Immature natural killer cell (primary cell): ENCODE results near the gene DCAF7. TPM values are rescaled to one million over a fixed set of nuclear protein-coding genes. Genes with fewer than 3 reads are reported as not detected.

Source experiments
- DNase-seq, 3 donors: peaks; one replicate each; pipeline ENCODE4 v3.0.0; 2022; ENCODE audit warnings: mixed read lengths in 1 of 3
- H3K27ac Mint-ChIP-seq, 6 donors: one replicate each; pipeline ENCODE4 v1.8.0; 2020; ENCODE audit warnings: mixed read lengths in 6 of 6, mild to moderate bottlenecking in 5 of 6, inconsistent platforms in 4 of 6, moderate library complexity in 3 of 6
- H3K27me3 Mint-ChIP-seq, 3 donors: one replicate each; pipeline ENCODE4 v1.8.0; 2020 to 2021; ENCODE audit warnings: low read depth in 3 of 3, mild to moderate bottlenecking in 3 of 3, mixed read lengths in 3 of 3, moderate library complexity in 3 of 3, inconsistent platforms in 1 of 3
- H3K36me3 Mint-ChIP-seq, 3 donors: one replicate each; pipeline ENCODE4 v1.8.0; 2020; ENCODE audit warnings: mixed read lengths in 3 of 3, inconsistent platforms in 2 of 3, mild to moderate bottlenecking in 2 of 3
- H3K4me1 Mint-ChIP-seq, 2 donors: one replicate each; pipeline ENCODE4 v1.8.0; 2020; ENCODE audit warnings: inconsistent platforms in 2 of 2, mild to moderate bottlenecking in 2 of 2, mixed read lengths in 2 of 2, moderate library complexity in 1 of 2
- H3K4me3 Mint-ChIP-seq, 5 donors: one replicate each; pipeline ENCODE4 v1.8.0; 2020; ENCODE audit warnings: mild to moderate bottlenecking in 5 of 5, mixed read lengths in 5 of 5, inconsistent platforms in 3 of 5, moderate library complexity in 3 of 5
- H3K9me3 Mint-ChIP-seq, 6 donors: one replicate each; pipeline ENCODE4 v1.8.0; 2020; ENCODE audit warnings: mild to moderate bottlenecking in 6 of 6, mixed read lengths in 6 of 6, inconsistent platforms in 4 of 6, moderate library complexity in 3 of 6
- polyA plus RNA-seq, 3 donors: library from polyadenylated mRNA; unstranded; fragments of 300-500 nt; fragmentation: Illumina TruSeq; gene quantifications; one replicate each; pipeline ENCODE4 v1.2.3, GENCODE V29; 2021

Gene DCAF7
- polyA plus RNA-seq, 3 donors from 2014 or later, result 69.2 to 124 (median 113) TPM

DNA sequence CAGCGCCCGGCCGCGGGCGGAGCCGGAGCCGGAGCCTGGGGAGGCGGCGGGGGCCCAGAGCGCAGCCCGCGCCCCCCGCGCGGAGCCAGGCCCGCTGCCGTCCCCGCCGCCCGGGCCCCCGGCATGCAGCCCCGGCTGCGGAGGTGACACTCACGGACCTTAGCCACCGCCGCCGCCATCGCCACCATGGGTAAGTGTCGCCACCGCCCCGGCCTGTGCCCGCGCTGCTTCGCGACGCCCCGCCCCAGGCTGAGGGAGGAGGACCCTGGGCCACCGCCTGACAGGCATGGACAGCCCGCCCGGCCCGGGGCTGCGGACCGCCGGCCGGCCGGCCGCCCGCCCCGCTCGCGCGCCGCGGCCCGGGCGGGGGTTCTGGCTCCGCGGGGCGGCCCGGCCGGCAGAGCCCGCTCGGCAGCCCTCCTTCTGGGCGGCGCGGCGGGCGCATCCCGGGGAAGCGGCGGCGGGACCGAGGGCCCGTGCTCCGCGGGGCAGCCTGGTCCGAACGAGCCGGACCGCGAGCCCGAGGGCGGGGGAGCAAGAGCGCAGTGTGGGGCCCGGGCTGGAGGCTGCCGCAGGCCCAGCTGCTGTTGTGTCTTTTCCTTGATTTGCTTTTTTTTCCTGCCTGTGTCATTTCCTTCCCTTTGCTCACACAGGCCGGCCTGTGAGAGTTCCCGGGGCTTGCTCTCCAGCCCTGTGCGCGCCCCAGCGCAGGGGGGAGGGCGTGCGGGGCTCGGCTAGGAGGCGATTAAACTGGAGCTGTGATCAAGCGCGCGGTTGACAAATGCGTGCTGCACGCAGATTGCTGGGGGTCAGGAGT is 72.5 kb downstream of the DCAF7 start:
- peak; percentile 34 to 63 (median 53) for DNase-seq
- Mint-ChIP-seq H3K9me3 (no peaks in the 10 kb centered on the region), H3K36me3 (no peaks in the 10 kb centered on the region), H3K27me3 (peaks cover 3 to 6% (median 4%) of the 10 kb centered on the region in 3 donors), H3K4me3 (peak overlapping the region; percentile 95 to 96 (median 96)), H3K4me1 (peaks cover 48 to 52% of the 10 kb centered on the region in 2 donors), H3K27ac (peak overlapping the region; percentile 77 to 92 (median 88))

DNA sequence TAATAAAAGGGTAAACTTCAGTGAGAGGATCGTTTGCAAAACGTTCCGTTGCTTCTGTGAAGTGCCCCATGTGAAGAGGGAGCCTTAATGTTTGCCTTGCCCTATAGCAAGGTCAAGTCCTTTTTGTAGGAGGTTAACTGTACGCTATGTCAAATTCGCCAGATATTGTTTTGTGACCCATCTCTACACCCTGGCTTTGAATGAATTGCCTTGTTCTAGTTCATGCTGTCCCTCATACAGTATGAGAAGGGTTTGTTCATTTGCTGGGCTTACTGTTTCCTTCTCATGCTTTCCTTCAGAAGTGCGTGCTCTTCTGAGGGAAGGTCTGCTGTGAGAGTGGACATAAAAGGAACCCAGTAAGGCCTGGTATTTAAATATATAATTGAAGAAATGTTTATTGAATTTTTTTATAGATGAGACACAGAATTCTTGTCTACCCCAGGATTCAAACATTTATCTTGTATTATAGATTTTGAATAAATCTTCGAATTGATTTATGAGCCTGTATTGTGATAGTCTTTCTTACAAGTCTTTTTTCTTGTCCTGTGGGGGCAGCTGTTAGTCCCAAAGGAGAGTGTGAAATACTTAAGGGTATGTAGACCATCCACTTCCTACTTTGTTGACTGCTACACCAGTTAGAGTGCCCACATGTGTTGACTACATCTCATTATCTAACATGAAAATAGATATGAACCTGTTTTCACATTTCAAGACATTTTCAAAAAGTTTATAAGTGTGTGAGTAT is 73.7 kb downstream of the DCAF7 start:
- H3K4me3 Mint-ChIP-seq, result peak overlapping the region; percentile 95 to 96 (median 96)
- no peak for DNase-seq
- peaks cover 3 to 6% (median 4%) of the 10 kb centered on the region in 3 donors for H3K27me3 Mint-ChIP-seq
- H3K9me3 Mint-ChIP-seq, result no peaks in the 10 kb centered on the region
- no peaks in the 10 kb centered on the region for H3K36me3 Mint-ChIP-seq
- H3K27ac Mint-ChIP-seq, result peak overlapping the region; percentile 77 to 92 (median 88)
- peaks cover 49 to 52% of the 10 kb centered on the region in 2 donors for H3K4me1 Mint-ChIP-seq

DNA sequence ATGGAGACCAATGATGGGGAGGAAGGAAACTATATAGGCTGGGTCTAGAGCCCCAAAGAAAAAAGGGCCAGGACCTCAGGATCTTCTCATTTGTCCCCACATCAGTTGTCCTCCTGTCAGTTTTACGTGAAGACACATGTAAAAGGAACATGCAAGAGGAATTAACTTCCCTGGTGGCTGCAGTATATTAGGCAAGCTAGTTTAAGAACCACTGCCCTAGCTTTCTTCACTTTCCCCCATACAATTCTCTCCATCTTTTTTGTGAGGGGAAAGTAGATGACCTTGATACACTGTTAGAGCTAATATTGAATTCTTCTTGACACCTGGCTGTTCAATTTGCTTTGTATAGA is 74.2 kb downstream of the DCAF7 start:
- H3K36me3 Mint-ChIP-seq, result no peaks in the 10 kb centered on the region
- H3K4me1 Mint-ChIP-seq, result peaks cover 49 to 52% of the 10 kb centered on the region in 2 donors
- H3K27ac Mint-ChIP-seq, result peak overlapping the region in 2 of 6 donors; percentile 16 to 25
- DNase-seq, result no peak
- H3K9me3 Mint-ChIP-seq, result no peaks in the 10 kb centered on the region
- peak overlapping the region; percentile 58 to 96 (median 95) for H3K4me3 Mint-ChIP-seq
- H3K27me3 Mint-ChIP-seq, result peaks cover 3 to 6% (median 4%) of the 10 kb centered on the region in 3 donors

DNA sequence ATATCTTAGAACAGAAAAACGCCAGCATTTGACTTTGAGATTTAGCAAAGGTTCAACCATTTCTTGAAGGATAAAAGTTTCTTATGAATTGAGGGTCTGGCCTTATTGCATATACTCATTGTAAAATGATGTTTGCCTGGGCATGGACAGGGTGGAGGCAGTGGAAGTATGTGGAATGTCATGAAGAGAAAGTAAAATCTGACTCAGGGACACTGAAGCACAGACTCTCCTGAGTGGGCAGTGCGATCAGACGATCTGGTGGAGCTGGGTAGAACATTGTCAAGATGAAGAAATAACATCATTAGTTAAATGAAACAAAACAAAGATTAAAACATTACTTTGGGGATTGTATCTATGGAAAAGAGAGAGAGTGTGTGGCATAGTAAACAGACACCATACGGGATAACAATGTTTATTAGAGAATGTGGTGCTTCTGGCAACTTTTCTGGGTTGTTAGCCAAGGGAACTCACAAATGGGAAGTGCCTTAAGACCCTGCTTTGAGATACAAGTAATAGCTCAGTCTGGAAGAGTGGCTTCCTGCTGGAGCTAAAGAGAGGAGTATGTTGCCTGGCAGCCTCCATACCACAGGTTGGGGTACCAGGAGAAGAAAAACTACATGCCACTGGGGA is 76.4 kb downstream of the DCAF7 start:
- H3K4me3 Mint-ChIP-seq, result no peak overlapping the region
- no peak for DNase-seq
- H3K4me1 Mint-ChIP-seq, result peaks cover 48 to 49% of the 10 kb centered on the region in 2 donors
- H3K9me3 Mint-ChIP-seq, result no peaks in the 10 kb centered on the region
- H3K27ac Mint-ChIP-seq, result no peak overlapping the region
- H3K36me3 Mint-ChIP-seq, result no peaks in the 10 kb centered on the region
- H3K27me3 Mint-ChIP-seq, result peaks cover 3 to 4% (median 4%) of the 10 kb centered on the region in 3 donors

- DNase-seq, result no peak
- Mint-ChIP-seq H3K27ac (no peak overlapping the region), H3K27me3 (no peaks in the 10 kb centered on the region), H3K4me1 (peaks cover 43 to 51% of the 10 kb centered on the region in 2 donors), H3K4me3 (no peak overlapping the region), H3K36me3 (peaks cover 0 to 12% (median 5%) of the 10 kb centered on the region in 3 donors), H3K9me3 (no peaks in the 10 kb centered on the region)
Observed at GRCh38 chr17:63629627-63630026, 79.3 kb downstream of the DCAF7 start.

GRCh38 chr17:63631062-63631461 is 80.8 kb downstream of the DCAF7 start:
- peaks cover 34 to 41% of the 10 kb centered on the region in 2 donors for H3K4me1 Mint-ChIP-seq
- H3K36me3 Mint-ChIP-seq, result peaks cover 5 to 12% (median 8%) of the 10 kb centered on the region in 3 donors
- DNase-seq, result no peak
- no peaks in the 10 kb centered on the region for H3K27me3 Mint-ChIP-seq
- peak overlapping the region in 2 of 6 donors; percentile 18 to 33 for H3K27ac Mint-ChIP-seq
- no peaks in the 10 kb centered on the region for H3K9me3 Mint-ChIP-seq
- H3K4me3 Mint-ChIP-seq, result no peak overlapping the region

- peaks cover 28 to 35% of the 10 kb centered on the region in 2 donors for H3K4me1 Mint-ChIP-seq
- peaks cover 8 to 15% (median 11%) of the 10 kb centered on the region in 3 donors for H3K36me3 Mint-ChIP-seq
- no peak overlapping the region for H3K27ac Mint-ChIP-seq
- H3K27me3 Mint-ChIP-seq, result no peaks in the 10 kb centered on the region
- no peaks in the 10 kb centered on the region for H3K9me3 Mint-ChIP-seq
- H3K4me3 Mint-ChIP-seq, result no peak overlapping the region
- no peak for DNase-seq
Observed at GRCh38 chr17:63631626-63632025, 81.3 kb downstream of the DCAF7 start.

- H3K36me3 Mint-ChIP-seq, result peaks cover 8 to 19% (median 14%) of the 10 kb centered on the region in 3 donors
- H3K4me3 Mint-ChIP-seq, result no peak overlapping the region
- H3K4me1 Mint-ChIP-seq, result peaks cover 22 to 26% of the 10 kb centered on the region in 2 donors
- DNase-seq, result no peak
- no peaks in the 10 kb centered on the region for H3K9me3 Mint-ChIP-seq
- H3K27ac Mint-ChIP-seq, result peak overlapping the region in 2 of 6 donors; percentile 28 to 49
- H3K27me3 Mint-ChIP-seq, result no peaks in the 10 kb centered on the region
Observed at GRCh38 chr17:63633742-63634141, 83.5 kb downstream of the DCAF7 start.

GRCh38 chr17:63634163-63634562 is 83.9 kb downstream of the DCAF7 start:
- H3K4me3 Mint-ChIP-seq, result no peak overlapping the region
- no peak for DNase-seq

DNA sequence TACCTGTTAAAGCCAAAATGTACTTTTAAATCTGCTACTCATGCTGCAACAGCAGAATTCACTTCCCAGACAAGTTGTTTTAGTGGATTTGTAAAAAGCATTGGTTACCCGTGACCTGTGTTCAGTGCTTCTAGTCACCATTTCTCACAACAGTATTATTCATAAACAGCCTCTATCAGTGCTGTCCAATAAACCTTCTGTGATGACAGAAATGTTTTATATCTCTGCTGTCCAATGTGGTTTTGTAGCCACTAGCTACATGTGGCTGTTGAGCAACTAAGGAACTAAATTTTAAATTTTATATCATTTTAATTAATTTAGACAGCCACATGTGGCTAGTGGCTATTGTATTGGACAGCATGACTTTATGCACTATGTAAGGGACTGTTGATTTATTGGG is 84.5 kb downstream of the DCAF7 start:
- H3K36me3 Mint-ChIP-seq, result peaks cover 12 to 19% (median 14%) of the 10 kb centered on the region in 3 donors

More at GRCh38 chr17:63634163-63634562, 83.9 kb downstream of the DCAF7 start:
- no peaks in the 10 kb centered on the region for H3K27me3 Mint-ChIP-seq
- peaks cover 22 to 26% of the 10 kb centered on the region in 2 donors for H3K4me1 Mint-ChIP-seq
- H3K36me3 Mint-ChIP-seq, result peaks cover 11 to 19% (median 14%) of the 10 kb centered on the region in 3 donors
- H3K27ac Mint-ChIP-seq, result peak overlapping the region in 1 of 6 donors; percentile 28
- H3K9me3 Mint-ChIP-seq, result no peaks in the 10 kb centered on the region

GRCh38 chr17:63635290-63635689 is 85.0 kb downstream of the DCAF7 start:
- H3K27me3 Mint-ChIP-seq, result no peaks in the 10 kb centered on the region
- peak overlapping the region in 1 of 6 donors; percentile 28 for H3K27ac Mint-ChIP-seq
- H3K36me3 Mint-ChIP-seq, result peaks cover 12 to 19% (median 14%) of the 10 kb centered on the region in 3 donors
- no peaks in the 10 kb centered on the region for H3K9me3 Mint-ChIP-seq
- H3K4me3 Mint-ChIP-seq, result no peak overlapping the region
- no peak for DNase-seq
- peaks cover 20 to 26% of the 10 kb centered on the region in 2 donors for H3K4me1 Mint-ChIP-seq

More for the DNA sequence above, 84.5 kb downstream of the DCAF7 start:
- no peak overlapping the region for H3K4me3 Mint-ChIP-seq
- no peak overlapping the region for H3K27ac Mint-ChIP-seq
- no peaks in the 10 kb centered on the region for H3K9me3 Mint-ChIP-seq
- DNase-seq, result no peak
- H3K27me3 Mint-ChIP-seq, result no peaks in the 10 kb centered on the region
- H3K4me1 Mint-ChIP-seq, result peaks cover 21 to 26% of the 10 kb centered on the region in 2 donors

DNA sequence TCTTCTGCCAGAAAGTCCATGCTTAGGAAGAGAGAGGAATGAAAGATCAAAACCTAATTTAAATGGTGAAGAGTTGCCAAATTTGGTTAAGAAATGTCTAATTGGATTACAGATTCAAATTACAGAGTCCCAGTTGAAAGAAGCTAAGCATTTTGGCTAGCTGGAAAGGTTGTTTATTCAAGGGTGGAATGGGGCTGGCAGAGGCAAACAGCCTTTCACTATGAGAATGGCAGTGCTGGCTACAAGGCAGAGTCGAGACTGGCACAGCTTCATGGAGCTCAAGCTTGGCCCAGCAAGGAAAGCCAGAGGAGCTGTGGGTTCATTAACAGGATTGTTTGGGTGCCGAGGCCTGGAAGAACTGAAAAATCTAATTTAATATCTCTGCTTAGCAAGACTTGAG is 85.5 kb downstream of the DCAF7 start:
- Mint-ChIP-seq H3K27me3 (no peaks in the 10 kb centered on the region), H3K36me3 (peaks cover 12 to 21% (median 14%) of the 10 kb centered on the region in 3 donors), H3K27ac (no peak overlapping the region), H3K4me3 (no peak overlapping the region), H3K9me3 (no peaks in the 10 kb centered on the region), H3K4me1 (peaks cover 20 to 26% of the 10 kb centered on the region in 2 donors)
- DNase-seq, result no peak

- H3K4me3 Mint-ChIP-seq, result no peak overlapping the region
Observed at GRCh38 chr17:63639125-63639524, 88.8 kb downstream of the DCAF7 start.

More at GRCh38 chr17:63639125-63639524, 88.8 kb downstream of the DCAF7 start:
- Mint-ChIP-seq H3K27ac (peak overlapping the region in 2 of 6 donors; percentile 43 to 46), H3K9me3 (no peaks in the 10 kb centered on the region), H3K4me1 (peaks cover 4 to 8% of the 10 kb centered on the region in 2 donors), H3K36me3 (peaks cover 14 to 18% (median 15%) of the 10 kb centered on the region in 3 donors), H3K27me3 (no peaks in the 10 kb centered on the region)
- no peak for DNase-seq
